Right lobe of liver (tissue), 4 donors: Measurements from ENCODE around the gene SLC35B2.

Experiments
- POLR2A ChIP-seq: fragments of 450-650 bp; IDR thresholded peaks from one replicate; pipeline ENCODE4 v1.6.1; 2017; ENCODE audit warnings: antibody characterized with exemption, mild to moderate bottlenecking
- TF ChIP-seq, protein P1 (sequence below), 4 donors: fragments of 200-600 bp in 3 of 4; fragments of 450-650 bp in 1 of 4; IDR thresholded peaks; one replicate each; pipeline versions ENCODE4 v1.5.1 to v1.8.0; 2016 to 2022; ENCODE audit warnings: antibody characterized with exemption in 4 of 4, mild to moderate bottlenecking in 2 of 4
- donor health status: DM: no; HTN: no; CAD: no.
- donor health status: DM: no; HTN: no; CAD: no.
- donor health status: DM: no; HTN: yes; CAD: no.

DNA sequence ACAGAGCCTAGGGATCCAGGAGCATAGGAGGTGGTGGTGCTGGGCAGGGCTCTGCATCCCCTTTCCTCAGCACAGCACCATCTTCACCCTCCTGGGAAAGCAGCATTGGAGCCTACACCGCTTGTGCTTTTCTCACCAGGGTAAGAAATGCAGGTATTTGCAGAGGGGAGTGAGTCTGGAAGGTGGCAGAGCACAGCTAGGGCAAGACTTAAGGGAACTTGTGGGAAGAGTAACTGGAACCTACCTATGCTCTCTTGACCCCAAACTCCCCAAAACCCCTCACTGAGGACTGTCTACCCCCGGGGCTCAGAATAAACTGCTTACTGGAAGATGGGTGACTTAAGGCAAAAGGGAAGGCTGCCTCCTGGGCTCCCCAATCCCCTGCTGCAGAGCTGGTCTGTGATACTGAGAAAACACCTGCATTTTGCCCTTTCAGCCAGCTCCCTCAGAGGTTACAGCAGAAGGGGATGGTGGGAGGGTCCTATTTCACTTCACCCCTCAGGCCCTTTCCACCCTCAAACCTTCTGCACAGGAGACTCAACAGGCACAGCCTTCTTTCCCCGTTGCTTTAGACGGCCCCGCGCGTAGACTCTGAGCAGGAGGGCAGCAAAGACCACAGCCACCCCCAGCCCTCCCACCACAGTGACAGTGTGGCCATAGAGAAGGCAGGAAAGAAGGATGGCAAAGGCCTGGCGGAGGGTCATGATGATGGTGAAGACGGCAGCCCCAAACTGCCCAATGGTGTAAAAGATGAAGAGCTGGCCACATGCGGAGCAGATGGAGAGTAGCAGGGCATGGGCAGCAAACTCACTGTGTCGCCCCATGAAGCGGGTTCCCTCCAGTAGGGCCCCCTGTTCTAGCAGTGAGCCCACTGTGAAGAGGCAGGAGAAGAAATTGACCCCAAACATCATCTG is 2.9 kb downstream of the SLC35B2 start:
- no peak for TF ChIP-seq POLR2A
- TF ChIP-seq, protein P1, sequence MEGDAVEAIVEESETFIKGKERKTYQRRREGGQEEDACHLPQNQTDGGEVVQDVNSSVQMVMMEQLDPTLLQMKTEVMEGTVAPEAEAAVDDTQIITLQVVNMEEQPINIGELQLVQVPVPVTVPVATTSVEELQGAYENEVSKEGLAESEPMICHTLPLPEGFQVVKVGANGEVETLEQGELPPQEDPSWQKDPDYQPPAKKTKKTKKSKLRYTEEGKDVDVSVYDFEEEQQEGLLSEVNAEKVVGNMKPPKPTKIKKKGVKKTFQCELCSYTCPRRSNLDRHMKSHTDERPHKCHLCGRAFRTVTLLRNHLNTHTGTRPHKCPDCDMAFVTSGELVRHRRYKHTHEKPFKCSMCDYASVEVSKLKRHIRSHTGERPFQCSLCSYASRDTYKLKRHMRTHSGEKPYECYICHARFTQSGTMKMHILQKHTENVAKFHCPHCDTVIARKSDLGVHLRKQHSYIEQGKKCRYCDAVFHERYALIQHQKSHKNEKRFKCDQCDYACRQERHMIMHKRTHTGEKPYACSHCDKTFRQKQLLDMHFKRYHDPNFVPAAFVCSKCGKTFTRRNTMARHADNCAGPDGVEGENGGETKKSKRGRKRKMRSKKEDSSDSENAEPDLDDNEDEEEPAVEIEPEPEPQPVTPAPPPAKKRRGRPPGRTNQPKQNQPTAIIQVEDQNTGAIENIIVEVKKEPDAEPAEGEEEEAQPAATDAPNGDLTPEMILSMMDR (IDR thresholded peaks at IDR 0.05): no peak
